Measurements from ENCODE around the gene GNPAT.

Gene GNPAT

GRCh38 chr1:231319080-231319479 is 78.1 kb downstream of the GNPAT start:
- H4K20me1 ChIP-seq (ENCODE audit: low read depth, low read length): no peaks in the 10 kb centered on the region
- no peaks in the 10 kb centered on the region for H3K27me3 ChIP-seq (ENCODE audit: low read length)
- no peak overlapping the region for H3K4me2 ChIP-seq (ENCODE audit: low read depth, low read length, poor library complexity, severe bottlenecking)
- no peaks in the 10 kb centered on the region for H3K79me2 ChIP-seq (ENCODE audit: insufficient read depth, low read length)
- no peak overlapping the region for H3K4me3 ChIP-seq (ENCODE audit: insufficient read depth, low read length, poor library complexity, severe bottlenecking)
- H3K27ac ChIP-seq (ENCODE audit: low read depth, low read length): no peak overlapping the region
- H3F3A ChIP-seq (ENCODE audit: insufficient read depth): no peaks in the 10 kb centered on the region
- no peaks in the 10 kb centered on the region for H3K9me2 ChIP-seq (replicated peaks; ENCODE audit: insufficient read depth, low read length)
- H3K36me3 ChIP-seq (ENCODE audit: low read length): no peaks in the 10 kb centered on the region
- H2AFZ ChIP-seq (ENCODE audit: low read depth, low read length, severe bottlenecking): no peak overlapping the region
- no peak overlapping the region for H3K9ac ChIP-seq (ENCODE audit: low read length)
- TF ChIP-seq CTCF (IDR thresholded peaks at IDR 0.05; ENCODE audit: insufficient read depth, low read length, poor library complexity, severe bottlenecking) (no peak), EZH2phosphoT487 (conservative IDR thresholded peaks at IDR 0.05; ENCODE audit: low read length) (no peak)
- no peaks in the 10 kb centered on the region for H3K9me3 ChIP-seq (ENCODE audit: insufficient read depth, low read length)

- Histone ChIP-seq H3K27me3 (ENCODE audit: low read length) (no peaks in the 10 kb centered on the region), H3K9me3 (ENCODE audit: insufficient read depth, low read length) (no peaks in the 10 kb centered on the region), H2AFZ (ENCODE audit: low read depth, low read length, severe bottlenecking) (no peak overlapping the region), H3K79me2 (ENCODE audit: insufficient read depth, low read length) (no peaks in the 10 kb centered on the region), H3F3A (ENCODE audit: insufficient read depth) (no peaks in the 10 kb centered on the region), H4K20me1 (ENCODE audit: low read depth, low read length) (no peaks in the 10 kb centered on the region; the same call in 1 of the 2 replicates), H3K9ac (ENCODE audit: low read length) (no peak overlapping the region), H3K9me2 (replicated peaks; ENCODE audit: insufficient read depth, low read length) (no peaks in the 10 kb centered on the region), H3K27ac (ENCODE audit: low read depth, low read length) (no peak overlapping the region), H3K36me3 (ENCODE audit: low read length) (no peaks in the 10 kb centered on the region), H3K4me2 (ENCODE audit: low read depth, low read length, poor library complexity, severe bottlenecking) (no peak overlapping the region), H3K4me3 (ENCODE audit: insufficient read depth, low read length, poor library complexity, severe bottlenecking) (no peak overlapping the region)
- TF ChIP-seq CTCF (IDR thresholded peaks at IDR 0.05; ENCODE audit: insufficient read depth, low read length, poor library complexity, severe bottlenecking): no peak
- TF ChIP-seq EZH2phosphoT487 (conservative IDR thresholded peaks at IDR 0.05; ENCODE audit: low read length): no peak
These were observed 82.0 kb downstream of the GNPAT start for GRCh38 chr1:231322880-231323530.

- no peak overlapping the region for H2AFZ ChIP-seq (ENCODE audit: low read depth, low read length, severe bottlenecking)
- H3K4me3 ChIP-seq (ENCODE audit: insufficient read depth, low read length, poor library complexity, severe bottlenecking): no peak overlapping the region
- no peak overlapping the region for H3K27ac ChIP-seq (ENCODE audit: low read depth, low read length)
- H4K20me1 ChIP-seq (ENCODE audit: low read depth, low read length): no peaks in the 10 kb centered on the region; the same call in 1 of the 2 replicates
- H3K27me3 ChIP-seq (ENCODE audit: low read length): no peaks in the 10 kb centered on the region
- H3K9ac ChIP-seq (ENCODE audit: low read length): no peak overlapping the region
- no peak overlapping the region for H3K4me2 ChIP-seq (ENCODE audit: low read depth, low read length, poor library complexity, severe bottlenecking)
- no peaks in the 10 kb centered on the region for H3K79me2 ChIP-seq (ENCODE audit: insufficient read depth, low read length)
- no peak for TF ChIP-seq EZH2phosphoT487 (conservative IDR thresholded peaks at IDR 0.05; ENCODE audit: low read length)
- H3K9me3 ChIP-seq (ENCODE audit: insufficient read depth, low read length): no peaks in the 10 kb centered on the region
- no peaks in the 10 kb centered on the region for H3F3A ChIP-seq (ENCODE audit: insufficient read depth)
- no peaks in the 10 kb centered on the region for H3K9me2 ChIP-seq (replicated peaks; ENCODE audit: insufficient read depth, low read length)
- H3K36me3 ChIP-seq (ENCODE audit: low read length): no peaks in the 10 kb centered on the region
These were observed 83.6 kb downstream of the GNPAT start for GRCh38 chr1:231324660-231325059.

GRCh38 chr1:231326248-231326647 is 85.2 kb downstream of the GNPAT start:
- Histone ChIP-seq H3K27me3 (ENCODE audit: low read length) (no peaks in the 10 kb centered on the region), H3K36me3 (ENCODE audit: low read length) (no peaks in the 10 kb centered on the region), H3K4me3 (ENCODE audit: insufficient read depth, low read length, poor library complexity, severe bottlenecking) (no peak overlapping the region), H3F3A (ENCODE audit: insufficient read depth) (no peaks in the 10 kb centered on the region), H4K20me1 (ENCODE audit: low read depth, low read length) (no peaks in the 10 kb centered on the region; the same call in 1 of the 2 replicates), H3K9me2 (replicated peaks; ENCODE audit: insufficient read depth, low read length) (no peaks in the 10 kb centered on the region), H2AFZ (ENCODE audit: low read depth, low read length, severe bottlenecking) (no peak overlapping the region), H3K9ac (ENCODE audit: low read length) (no peak overlapping the region), H3K79me2 (ENCODE audit: insufficient read depth, low read length) (peaks cover 4% of the 10 kb centered on the region; the same call in 1 of the 2 replicates), H3K9me3 (ENCODE audit: insufficient read depth, low read length) (no peaks in the 10 kb centered on the region), H3K27ac (ENCODE audit: low read depth, low read length) (no peak overlapping the region), H3K4me2 (ENCODE audit: low read depth, low read length, poor library complexity, severe bottlenecking) (no peak overlapping the region)
- TF ChIP-seq CTCF (IDR thresholded peaks at IDR 0.05; ENCODE audit: insufficient read depth, low read length, poor library complexity, severe bottlenecking) (no peak), EZH2phosphoT487 (conservative IDR thresholded peaks at IDR 0.05; ENCODE audit: low read length) (no peak)
